H9 (cell line): ENCODE data around the gene LILRB3. TPM values are rescaled to one million over a fixed set of nuclear protein-coding genes. Genes with fewer than 3 reads are reported as not detected.
A peak's percentile ranks its signal among the peaks of the same experiment; 100 is the strongest.

Experiments used
- DNase-seq: peaks from one replicate; pipeline ENCODE4 v3.0.0-alpha.2; 2017
- H2AFZ ChIP-seq: one replicate; pipeline ENCODE4 v1.6.1; 2013; ENCODE audit warnings: mild to moderate bottlenecking, low read length, control low read depth, moderate library complexity
- H2AK5ac ChIP-seq: 2 replicates; pipeline ENCODE4 v1.6.1; 2013; ENCODE audit warnings: low read length, control low read depth, mixed read lengths; ENCODE audit not compliant: insufficient read length
- H2BK120ac ChIP-seq: one replicate; pipeline ENCODE4 v1.6.1; 2013; ENCODE audit warnings: low read depth, mild to moderate bottlenecking, low read length, control low read depth, inconsistent platforms; ENCODE audit not compliant: poor library complexity, severe bottlenecking
- H2BK12ac ChIP-seq: 2 replicates; pipeline ENCODE4 v1.6.1; 2013; ENCODE audit warnings: low read length, control low read depth, mixed read lengths, low read depth; ENCODE audit not compliant: insufficient read length
- H2BK15ac ChIP-seq: 2 replicates; pipeline ENCODE4 v1.6.1; 2013; ENCODE audit warnings: low read depth, low read length, control low read depth
- H2BK20ac ChIP-seq: one replicate; pipeline ENCODE4 v1.6.1; 2013; ENCODE audit warnings: low read depth, mild to moderate bottlenecking, low read length, control low read depth, inconsistent platforms; ENCODE audit not compliant: poor library complexity, severe bottlenecking
- H2BK5ac ChIP-seq: 2 replicates; pipeline ENCODE4 v1.6.1; 2013; ENCODE audit warnings: low read length, control low read depth, mixed read lengths; ENCODE audit not compliant: insufficient read length
- H3K14ac ChIP-seq: 2 replicates; pipeline ENCODE4 v1.6.1; 2013; ENCODE audit warnings: low read length, control low read depth; ENCODE audit not compliant: insufficient read depth
- H3K18ac ChIP-seq: 2 replicates; pipeline ENCODE4 v1.6.1; 2013; ENCODE audit warnings: low read depth, mild to moderate bottlenecking, mixed read lengths, low read length, control low read depth; ENCODE audit not compliant: insufficient read length
- H3K23ac ChIP-seq: 2 replicates; pipeline ENCODE4 v1.6.1; 2013; ENCODE audit warnings: low read length, control low read depth, mixed read lengths, low read depth; ENCODE audit not compliant: insufficient read length
- H3K23me2 ChIP-seq: 2 replicates; pipeline ENCODE4 v1.6.1; 2013; ENCODE audit warnings: low read depth, mild to moderate bottlenecking, mixed read lengths, low read length, control low read depth; ENCODE audit not compliant: insufficient read length, poor library complexity, severe bottlenecking
- H3K27ac ChIP-seq: 2 replicates; pipeline ENCODE4 v1.5.1; 2013; ENCODE audit warnings: low read length, control low read depth, mixed read lengths, low read depth; ENCODE audit not compliant: insufficient read length
- H3K27me3 ChIP-seq: 2 replicates; pipeline ENCODE4 v1.6.1; 2013; ENCODE audit warnings: low read length, control low read depth, inconsistent platforms; ENCODE audit not compliant: insufficient read depth
- H3K4ac ChIP-seq: 2 replicates; pipeline ENCODE4 v1.6.1; 2013; ENCODE audit warnings: low read depth, mild to moderate bottlenecking, control low read depth, inconsistent platforms, low read length, moderate library complexity
- H3K4me1 ChIP-seq: 2 replicates; pipeline ENCODE4 v1.6.1; 2013; ENCODE audit warnings: low read length, control low read depth, inconsistent platforms; ENCODE audit not compliant: insufficient read depth
- H3K4me2 ChIP-seq: 2 replicates; pipeline ENCODE4 v1.6.1; 2013; ENCODE audit warnings: low read length, control low read depth, mixed read lengths; ENCODE audit not compliant: insufficient read length, insufficient read depth
- H3K56ac ChIP-seq: 2 replicates; pipeline ENCODE4 v1.6.1; 2013; ENCODE audit warnings: low read depth, mild to moderate bottlenecking, mixed read lengths, low read length, control low read depth; ENCODE audit not compliant: insufficient read length
- H3K79me1 ChIP-seq: 2 replicates; pipeline ENCODE4 v1.6.1; 2013; ENCODE audit warnings: low read depth, mild to moderate bottlenecking, moderate library complexity, low read length, control low read depth, inconsistent platforms; ENCODE audit not compliant: insufficient read depth, poor library complexity, severe bottlenecking
- H3K79me2 ChIP-seq: 2 replicates; pipeline ENCODE4 v1.6.1; 2013; ENCODE audit warnings: low read length, control low read depth, inconsistent platforms; ENCODE audit not compliant: insufficient read depth
- H3K9ac ChIP-seq: 2 replicates; pipeline ENCODE4 v1.6.1; 2013; ENCODE audit warnings: low read length, control low read depth, mixed read lengths; ENCODE audit not compliant: insufficient read length; ENCODE audit errors: extremely low read depth
- H3K9me3 ChIP-seq: one replicate; pipeline ENCODE4 v1.6.1; 2013; ENCODE audit warnings: low read depth, low read length, inconsistent platforms; ENCODE audit not compliant: control insufficient read depth
- H3T11ph ChIP-seq: one replicate; pipeline ENCODE4 v1.6.1; 2013; ENCODE audit warnings: mild to moderate bottlenecking, low read length, control low read depth, inconsistent platforms
- H4K20me1 ChIP-seq: one replicate; pipeline ENCODE4 v1.6.1; 2013; ENCODE audit not compliant: control insufficient read depth, insufficient read length, insufficient read depth
- H4K5ac ChIP-seq: 2 replicates; pipeline ENCODE4 v1.6.1; 2013; ENCODE audit warnings: low read depth, mild to moderate bottlenecking, mixed read lengths, low read length, control low read depth; ENCODE audit not compliant: insufficient read length
- H4K8ac ChIP-seq: replicated peaks from 2 replicates; pipeline ENCODE4 v1.6.1; 2013; ENCODE audit warnings: low read length, control low read depth, mixed read lengths, low read depth; ENCODE audit not compliant: insufficient read length
- H4K91ac ChIP-seq: 2 replicates; pipeline ENCODE4 v1.6.1; 2013; ENCODE audit warnings: low read depth, mild to moderate bottlenecking, moderate library complexity, mixed read lengths, low read length, control low read depth; ENCODE audit not compliant: insufficient read length
- H3K27ac Mint-ChIP-seq, 3 experiments: 2 replicates in 2 of 3; 3 replicates in 1 of 3; pipeline ENCODE4 v1.8.0; 2020 to 2021; ENCODE audit warnings: mixed read lengths in 3 of 3, mild to moderate bottlenecking in 1 of 3, moderate library complexity in 1 of 3
- H3K27me3 Mint-ChIP-seq: 2 replicates; pipeline ENCODE4 v1.8.0; 2021; ENCODE audit warnings: low read depth, mild to moderate bottlenecking, moderate library complexity, mixed read lengths
- H3K36me3 Mint-ChIP-seq, 3 experiments: 2 replicates in 2 of 3; 3 replicates in 1 of 3; pipeline ENCODE4 v1.8.0; 2020 to 2021; ENCODE audit warnings: low read depth in 3 of 3, mixed read lengths in 3 of 3; ENCODE audit not compliant: insufficient read depth in 1 of 3
- H3K4me1 Mint-ChIP-seq, 2 experiments: 2 replicates each; pipeline ENCODE4 v1.8.0; 2020; ENCODE audit warnings: mixed read lengths in 2 of 2
- H3K4me3 Mint-ChIP-seq, 2 experiments: 2 replicates in 1 of 2; 3 replicates in 1 of 2; pipeline ENCODE4 v1.8.0; 2020 to 2021; ENCODE audit warnings: mild to moderate bottlenecking in 2 of 2, mixed read lengths in 2 of 2, moderate library complexity in 1 of 2
- H3K9me3 Mint-ChIP-seq, 2 experiments: 2 replicates in 1 of 2; 3 replicates in 1 of 2; pipeline ENCODE4 v1.8.0; 2020; ENCODE audit warnings: mild to moderate bottlenecking in 2 of 2, mixed read lengths in 2 of 2, moderate library complexity in 1 of 2
- CTCF ChIP-seq: fragments of 200-600 bp; sonication (generic); conservative IDR thresholded peaks from 3 replicates; pipeline ENCODE4 v1.8.0; 2021; ENCODE audit warnings: antibody characterized with exemption, mild to moderate bottlenecking
- WGBS: extraction: QIAGEN DNeasy Blood & Tissue Kit; methylation state at CpG from one replicate; pipeline ENCODE4 v1.1.7; 2013; ENCODE audit warnings: missing lambda C conversion rate, low lambda C conversion rate, mixed read lengths; ENCODE audit not compliant: insufficient read length; ENCODE audit errors: extremely low coverage; 5-methylcytosine and 5-hydroxymethylcytosine counted together
- total RNA-seq: library from RNA; stranded (reverse); gene quantifications from 2 replicates; pipeline ENCODE4 v1.2.1, GENCODE V29; 2021

Gene LILRB3
- total RNA-seq, 1 experiment from 2014 or later = not detected

GRCh38 chr19:54190503-54191010 lies 32.2 kb downstream of the LILRB3 start:
- Histone ChIP-seq H3K14ac (peak overlapping the region; percentile 94), H4K20me1 (peaks cover 3% of the 10 kb centered on the region), H3K9ac (peak overlapping the region; percentile 82), H3K4me2 (peak overlapping the region; percentile 89), H3K23ac (no peak overlapping the region), H3K27me3 (no peaks in the 10 kb centered on the region), H3K23me2 (peaks cover 11% of the 10 kb centered on the region), H3K18ac (peak overlapping the region; percentile 94), H3K79me1 (no peaks in the 10 kb centered on the region), H3K4me1 (peaks cover 3% of the 10 kb centered on the region; the same call in 1 of the 2 replicates), H2BK120ac (no peak overlapping the region), H4K8ac (no peak overlapping the region), H4K91ac (no peak overlapping the region), H2AK5ac (no peak overlapping the region), H2BK15ac (no peak overlapping the region), H3K9me3 (no peaks in the 10 kb centered on the region), H4K5ac (peak overlapping the region; percentile 36), H2AFZ (no peak overlapping the region), H2BK12ac (no peak overlapping the region), H3T11ph (no peak overlapping the region), H3K56ac (no peak overlapping the region), H3K4ac (no peak overlapping the region), H2BK20ac (no peak overlapping the region), H2BK5ac (peak overlapping the region; percentile 42), H3K79me2 (no peaks in the 10 kb centered on the region), H3K27ac (peak overlapping the region; percentile 80)
- no peak for TF ChIP-seq CTCF
- Mint-ChIP-seq H3K36me3 (peaks cover 29 to 56% (median 55%) of the 10 kb centered on the region in 3 experiments), H3K9me3 (no peaks in the 10 kb centered on the region), H3K4me1 (peaks cover 13 to 29% of the 10 kb centered on the region in 2 experiments), H3K4me3 (peak overlapping the region; percentile 87 to 93), H3K27me3 (no peaks in the 10 kb centered on the region), H3K27ac (peak overlapping the region; percentile 100)
- no CpG with 5 or more reads among the region's 56 CpGs for WGBS
- peak; percentile 98 for DNase-seq
